ENCODE data around the gene SUPT7L. TPM values are rescaled to one million over a fixed set of nuclear protein-coding genes. Genes with fewer than 3 reads are reported as not detected.
A peak's percentile ranks its signal among the peaks of the same experiment; 100 is the strongest.

The SUPT7L gene
- total RNA-seq, 1 donor from 2014 or later, result 29.7 TPM

DNA sequence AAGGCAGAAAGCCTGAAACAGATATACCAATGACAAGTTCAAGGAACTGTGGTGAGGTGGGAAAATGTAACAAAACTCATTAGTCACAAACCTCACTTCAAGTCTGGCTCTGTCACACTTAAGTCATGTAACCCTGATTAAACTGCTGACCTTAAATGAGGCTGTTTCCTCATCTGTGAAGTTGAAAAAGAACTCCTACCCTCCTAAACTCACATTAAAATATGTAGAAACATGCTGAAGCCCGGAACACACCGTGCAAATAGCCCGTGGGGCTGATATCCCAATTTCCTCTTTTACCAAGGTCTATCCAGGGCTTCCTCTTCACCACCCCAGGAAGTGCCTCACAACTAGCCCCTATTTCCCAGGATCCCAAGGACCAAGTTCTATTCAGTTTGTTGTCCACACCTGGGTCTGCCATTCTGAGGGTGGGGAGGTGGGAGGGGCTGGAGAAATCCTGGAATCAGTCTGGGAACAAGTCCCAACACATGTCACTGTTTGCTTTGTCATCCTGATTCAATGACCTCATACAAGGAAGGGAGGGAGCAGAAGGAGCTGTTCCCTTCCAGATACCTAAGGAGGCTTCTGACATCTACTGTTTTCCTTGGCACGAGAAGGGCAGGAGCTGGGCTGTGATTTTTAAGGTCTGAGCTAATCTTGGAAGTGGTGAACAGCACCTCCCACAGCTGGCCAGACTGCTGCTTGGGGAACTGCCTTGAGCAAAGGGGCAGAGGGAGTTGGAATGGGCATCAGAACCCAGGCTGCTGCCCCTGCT lies 42.6 kb upstream of the SUPT7L start:
- Histone ChIP-seq H3K4me1 (peaks cover 76% of the 10 kb centered on the region), H3K27me3 (ENCODE audit: low read depth) (no peaks in the 10 kb centered on the region), H3K9me3 (replicated peaks) (no peaks in the 10 kb centered on the region), H3K36me3 (no peaks in the 10 kb centered on the region), H3K27ac (replicated peaks) (peak overlapping the region; percentile 83), H3K4me3 (no peak overlapping the region)
- TF ChIP-seq, protein P1, sequence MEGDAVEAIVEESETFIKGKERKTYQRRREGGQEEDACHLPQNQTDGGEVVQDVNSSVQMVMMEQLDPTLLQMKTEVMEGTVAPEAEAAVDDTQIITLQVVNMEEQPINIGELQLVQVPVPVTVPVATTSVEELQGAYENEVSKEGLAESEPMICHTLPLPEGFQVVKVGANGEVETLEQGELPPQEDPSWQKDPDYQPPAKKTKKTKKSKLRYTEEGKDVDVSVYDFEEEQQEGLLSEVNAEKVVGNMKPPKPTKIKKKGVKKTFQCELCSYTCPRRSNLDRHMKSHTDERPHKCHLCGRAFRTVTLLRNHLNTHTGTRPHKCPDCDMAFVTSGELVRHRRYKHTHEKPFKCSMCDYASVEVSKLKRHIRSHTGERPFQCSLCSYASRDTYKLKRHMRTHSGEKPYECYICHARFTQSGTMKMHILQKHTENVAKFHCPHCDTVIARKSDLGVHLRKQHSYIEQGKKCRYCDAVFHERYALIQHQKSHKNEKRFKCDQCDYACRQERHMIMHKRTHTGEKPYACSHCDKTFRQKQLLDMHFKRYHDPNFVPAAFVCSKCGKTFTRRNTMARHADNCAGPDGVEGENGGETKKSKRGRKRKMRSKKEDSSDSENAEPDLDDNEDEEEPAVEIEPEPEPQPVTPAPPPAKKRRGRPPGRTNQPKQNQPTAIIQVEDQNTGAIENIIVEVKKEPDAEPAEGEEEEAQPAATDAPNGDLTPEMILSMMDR (IDR thresholded peaks at IDR 0.05; ENCODE audit: borderline replicate concordance), result no peak
- intact Hi-C loops (cut with micrococcal nuclease), result no loop called here
- peak; percentile 55 for DNase-seq

DNA sequence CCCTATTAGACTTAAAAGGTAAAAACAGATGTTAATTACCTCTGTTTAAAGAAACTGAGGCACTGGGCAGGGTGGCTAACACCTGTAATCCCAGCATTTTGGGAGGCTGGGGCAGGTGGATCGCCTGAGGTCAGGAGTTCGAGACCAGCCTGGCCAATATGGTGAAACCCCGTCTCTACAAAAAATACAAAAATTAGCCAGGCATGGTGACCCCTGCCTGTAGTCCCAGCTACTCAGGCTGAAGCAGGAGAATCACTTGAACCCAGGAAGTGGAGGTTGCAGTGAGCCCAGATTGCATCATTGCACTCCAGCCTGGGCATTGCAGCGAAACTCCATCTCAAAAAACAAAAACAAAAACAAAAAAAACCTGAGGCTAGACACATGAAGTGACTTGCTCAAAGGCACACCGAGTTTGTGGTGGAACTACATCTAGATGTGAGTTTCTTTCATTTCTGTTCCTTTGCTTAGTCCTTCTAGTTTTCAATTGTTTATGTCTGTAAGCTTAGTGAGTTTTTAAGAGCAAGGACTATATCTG lies 41.0 kb upstream of the SUPT7L start:
- Histone ChIP-seq H3K27ac (replicated peaks) (peak overlapping the region; percentile 24), H3K9me3 (replicated peaks) (no peaks in the 10 kb centered on the region), H3K27me3 (ENCODE audit: low read depth) (no peaks in the 10 kb centered on the region), H3K4me1 (peaks cover 60% of the 10 kb centered on the region), H3K36me3 (no peaks in the 10 kb centered on the region), H3K4me3 (no peak overlapping the region)
- no peak for DNase-seq
- intact Hi-C loops (cut with micrococcal nuclease), result no loop called here
- TF ChIP-seq, protein P1 (IDR thresholded peaks at IDR 0.05; ENCODE audit: borderline replicate concordance), result no peak

DNA sequence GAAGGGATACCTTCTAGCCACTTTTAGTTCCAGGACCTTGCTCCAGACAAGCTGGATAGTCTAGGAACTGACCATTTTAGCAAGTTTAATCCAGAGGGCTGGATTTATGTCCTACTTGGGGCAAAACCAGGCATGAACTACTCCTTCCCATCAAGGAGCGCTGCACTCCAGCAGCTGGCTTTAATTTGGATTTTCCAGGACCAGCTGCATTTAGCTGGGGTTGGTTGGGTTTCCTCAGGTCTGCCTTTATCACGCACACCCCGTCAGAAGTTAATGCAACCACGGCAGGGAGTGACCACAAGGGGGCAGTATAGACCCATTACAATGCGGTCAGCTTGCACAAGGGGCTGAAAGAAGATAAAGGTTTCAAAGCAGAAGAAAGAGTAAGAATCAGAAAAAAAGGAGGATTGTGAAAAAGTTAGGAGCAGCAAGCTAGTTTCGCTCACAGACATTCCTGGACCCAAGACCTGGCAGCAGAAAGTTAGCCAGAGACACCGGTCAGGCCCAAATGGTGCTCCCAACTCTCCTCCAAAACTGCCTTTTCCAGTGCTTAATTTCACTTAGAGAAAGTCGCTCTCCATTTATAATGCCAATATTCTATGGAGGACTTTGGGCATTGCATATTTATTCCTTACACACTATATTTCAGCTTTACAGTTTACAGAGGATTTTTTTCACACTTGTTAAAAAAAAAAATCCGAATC lies 40.4 kb upstream of the SUPT7L start:
- Histone ChIP-seq H3K27ac (replicated peaks) (no peak overlapping the region), H3K36me3 (no peaks in the 10 kb centered on the region), H3K4me1 (peaks cover 54% of the 10 kb centered on the region), H3K4me3 (no peak overlapping the region), H3K9me3 (replicated peaks) (no peaks in the 10 kb centered on the region), H3K27me3 (ENCODE audit: low read depth) (no peaks in the 10 kb centered on the region)
- intact Hi-C loops (cut with micrococcal nuclease), result no loop called here
- TF ChIP-seq, protein P1 (IDR thresholded peaks at IDR 0.05; ENCODE audit: borderline replicate concordance), result peak; percentile 92
- peak; percentile 78 for DNase-seq

DNA sequence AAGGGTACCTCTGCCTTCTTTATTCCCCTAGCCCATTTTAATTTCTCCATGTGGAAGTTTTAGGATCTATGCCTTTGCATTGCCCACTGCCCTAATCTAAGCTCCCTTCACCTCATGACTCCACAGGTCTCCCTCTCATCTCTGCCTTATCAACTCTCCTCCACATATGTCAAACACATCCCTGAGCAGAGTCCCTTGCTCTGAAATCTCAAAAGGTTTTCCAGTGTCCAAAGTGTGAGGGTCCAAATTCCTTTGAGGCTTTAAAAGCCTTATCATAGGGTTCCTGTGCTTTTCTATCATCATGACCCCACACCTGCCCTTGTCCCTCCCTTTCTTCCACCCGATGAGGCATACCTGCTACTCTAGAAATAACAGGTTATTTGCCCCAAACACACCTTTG lies 38.9 kb upstream of the SUPT7L start:
- DNase-seq, result no peak
- no peaks in the 10 kb centered on the region for H3K27me3 ChIP-seq (ENCODE audit: low read depth)
- peaks cover 4% of the 10 kb centered on the region for H3K36me3 ChIP-seq
- TF ChIP-seq, protein P1 (IDR thresholded peaks at IDR 0.05; ENCODE audit: borderline replicate concordance), result no peak
- H3K4me1 ChIP-seq, result peaks cover 42% of the 10 kb centered on the region
- intact Hi-C loops (cut with micrococcal nuclease), result no loop called here
- H3K4me3 ChIP-seq, result no peak overlapping the region
- H3K27ac ChIP-seq (replicated peaks), result no peak overlapping the region
- no peaks in the 10 kb centered on the region for H3K9me3 ChIP-seq (replicated peaks)

DNA sequence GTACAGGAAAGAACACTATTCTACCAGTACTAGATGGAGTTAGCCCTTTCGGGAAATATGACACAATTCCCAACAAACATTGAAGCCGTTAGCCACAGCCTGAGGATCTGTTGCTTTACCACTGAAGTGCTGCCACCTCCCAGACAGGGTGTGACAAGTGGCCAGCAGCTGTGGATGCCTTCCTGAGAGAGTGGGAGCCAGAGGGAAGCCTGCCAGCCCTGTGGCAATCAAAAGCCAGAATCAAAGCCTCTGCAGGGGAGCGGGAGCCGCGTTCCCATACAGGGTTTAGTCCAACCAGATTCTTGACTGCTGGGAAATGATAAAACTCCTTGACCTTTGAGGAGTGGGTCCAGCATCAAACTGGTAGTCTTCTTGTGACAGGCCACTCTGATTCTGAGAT lies 38.3 kb upstream of the SUPT7L start:
- Histone ChIP-seq H3K36me3 (peaks cover 5% of the 10 kb centered on the region), H3K27me3 (ENCODE audit: low read depth) (no peaks in the 10 kb centered on the region), H3K4me3 (no peak overlapping the region), H3K27ac (replicated peaks) (no peak overlapping the region), H3K9me3 (replicated peaks) (no peaks in the 10 kb centered on the region), H3K4me1 (peaks cover 35% of the 10 kb centered on the region)
- TF ChIP-seq, protein P1 (IDR thresholded peaks at IDR 0.05; ENCODE audit: borderline replicate concordance), result no peak
- no peak for DNase-seq
- intact Hi-C loops (cut with micrococcal nuclease), result no loop called here

Data from left ventricle myocardium inferior (tissue), 1 donor.